Fibroblast of lung (primary cell): ENCODE measurements around the gene ATP10A.

Experiments
- CTCF ChIP-seq, 2 donors: IDR thresholded peaks in 1 of 2; conservative IDR thresholded peaks in 1 of 2; 1 replicate in 1 of 2; 2 replicates in 1 of 2; pipeline ENCODE4 v1.5.1; 2011 to 2012; ENCODE audit warnings: low read length in 2 of 2, control low read depth in 1 of 2, inconsistent platforms in 1 of 2, low read depth in 1 of 2, mild to moderate bottlenecking in 1 of 2
- EZH2 ChIP-seq: IDR thresholded peaks from 2 replicates; pipeline ENCODE4 v1.5.1; 2012; ENCODE audit warnings: low read length, control low read depth, mild to moderate bottlenecking; ENCODE audit errors: missing control alignments

- no peak for TF ChIP-seq CTCF (conservative IDR thresholded peaks at IDR 0.05 in 1 of 2, IDR thresholded peaks at IDR 0.05 in 1 of 2; ENCODE audit: low read depth in 1 of 2, low read length in 2 of 2)
- TF ChIP-seq EZH2 = no peak
These were observed 96.7 kb downstream of the ATP10A start for GRCh38 chr15:25766417-25766816.
